HG02981 (cell line): Measurements from ENCODE around the gene PFKFB1.

Experiments used
- ATAC-seq: cut with Tn5 transposase; IDR thresholded peaks from one replicate; pipeline ENCODE4 v1.9.1; 2021; ENCODE audit warnings: mild to moderate bottlenecking, moderate library complexity; ENCODE audit not compliant: unreplicated experiment

The PFKFB1 gene

DNA sequence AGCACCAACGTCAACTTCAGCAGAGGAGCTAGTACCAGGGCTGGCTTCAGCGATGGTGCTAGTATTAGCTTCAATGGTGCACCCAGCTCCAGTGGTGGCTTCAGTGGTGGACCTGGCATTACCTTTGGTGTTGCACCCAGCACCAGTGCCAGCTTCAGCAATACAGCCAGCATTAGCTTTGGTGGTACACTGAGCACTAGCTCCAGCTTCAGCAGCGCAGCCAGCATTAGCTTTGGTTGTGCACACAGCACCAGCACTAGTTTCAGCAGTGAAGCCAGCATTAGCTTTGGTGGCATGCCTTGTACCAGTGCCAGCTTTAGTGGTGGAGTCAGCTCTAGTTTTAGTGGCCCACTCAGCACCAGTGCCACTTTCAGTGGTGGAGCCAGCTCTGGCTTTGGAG lies 65.1 kb downstream of the PFKFB1 start:
- ATAC-seq = no peak

DNA sequence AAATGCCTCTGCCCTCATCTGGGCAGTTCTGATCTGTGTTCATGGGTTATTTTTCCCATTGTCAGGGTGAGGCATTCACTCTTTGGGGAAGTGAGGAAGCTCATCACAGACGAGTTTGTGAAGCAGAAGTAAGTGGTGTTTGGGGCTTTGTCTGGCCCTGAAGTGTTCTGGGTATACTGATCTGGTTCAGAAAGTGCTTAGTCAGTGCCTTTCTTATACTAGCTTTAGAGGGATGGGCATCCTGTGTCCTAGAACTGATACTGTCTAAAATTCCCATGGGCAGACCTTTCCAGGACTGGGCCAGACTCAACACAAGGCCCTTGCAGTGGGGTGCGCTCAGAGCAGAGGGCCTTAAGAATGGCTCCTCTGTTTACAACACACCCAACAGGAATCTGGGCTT lies 67.0 kb downstream of the PFKFB1 start:
- ATAC-seq = no peak

DNA sequence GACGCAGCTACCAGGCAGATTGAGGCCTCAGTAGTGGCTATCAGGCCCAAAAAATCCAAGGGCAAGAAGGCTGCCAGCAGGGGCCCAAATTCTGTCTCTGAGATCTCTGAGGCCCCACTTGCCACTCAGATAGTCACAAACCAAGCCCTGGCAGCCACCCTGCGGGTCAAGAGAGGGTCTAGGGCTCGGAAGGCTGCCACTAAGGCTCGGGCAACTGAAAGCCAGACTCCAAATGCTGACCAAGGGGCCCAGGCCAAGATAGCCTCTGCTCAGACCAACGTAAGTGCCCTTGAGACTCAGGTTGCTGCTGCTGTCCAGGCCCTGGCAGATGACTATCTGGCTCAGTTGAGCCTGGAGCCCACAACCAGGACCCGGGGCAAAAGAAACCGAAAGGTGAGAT lies 70.6 kb downstream of the PFKFB1 start:
- no peak for ATAC-seq

DNA sequence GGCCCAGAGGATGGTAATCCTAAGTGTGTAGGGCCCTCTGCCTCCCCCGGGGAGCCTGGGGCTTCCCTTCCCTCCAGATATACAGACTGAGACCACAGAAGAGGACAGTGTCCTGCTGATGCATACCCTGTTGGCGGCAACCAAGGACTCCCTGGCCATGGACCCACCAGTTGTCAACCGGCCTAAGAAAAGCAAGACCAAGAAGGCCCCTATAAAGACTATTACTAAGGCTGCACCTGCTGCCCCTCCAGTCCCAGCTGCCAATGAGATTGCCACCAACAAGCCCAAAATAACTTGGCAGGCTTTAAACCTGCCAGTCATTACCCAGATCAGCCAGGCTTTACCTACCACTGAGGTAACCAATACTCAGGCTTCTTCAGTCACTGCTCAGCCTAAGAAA lies 71.4 kb downstream of the PFKFB1 start:
- ATAC-seq = no peak

DNA sequence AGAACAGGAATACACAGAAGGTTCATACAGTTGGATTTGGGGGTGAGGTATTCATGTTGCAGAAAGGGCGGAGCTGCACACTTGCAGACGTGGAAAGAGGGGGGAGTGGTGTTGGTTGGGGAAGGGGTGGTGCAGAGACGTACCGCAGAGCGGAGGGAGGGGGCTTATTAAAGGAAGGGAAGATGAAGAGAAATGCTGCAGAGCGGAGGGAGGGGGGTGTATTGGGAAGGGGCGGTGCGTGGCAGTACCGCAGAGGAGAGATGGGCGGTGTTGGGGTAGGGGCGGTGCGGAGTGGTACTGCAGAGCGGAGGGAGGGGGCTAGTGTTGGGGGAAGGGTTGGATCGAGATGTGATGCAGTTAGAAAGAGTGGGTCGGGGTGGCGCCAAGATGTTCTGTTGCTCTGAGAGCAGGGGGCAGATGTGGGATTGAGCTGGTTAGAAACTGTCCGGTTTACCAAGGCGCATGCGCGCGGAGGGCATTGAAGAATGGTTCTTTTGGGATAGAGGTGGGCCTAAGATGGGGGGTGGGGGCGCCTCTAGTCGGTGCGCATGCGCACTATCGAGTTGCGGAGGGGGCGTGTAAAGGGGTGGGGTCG lies 72.5 kb downstream of the PFKFB1 start:
- no peak for ATAC-seq

DNA sequence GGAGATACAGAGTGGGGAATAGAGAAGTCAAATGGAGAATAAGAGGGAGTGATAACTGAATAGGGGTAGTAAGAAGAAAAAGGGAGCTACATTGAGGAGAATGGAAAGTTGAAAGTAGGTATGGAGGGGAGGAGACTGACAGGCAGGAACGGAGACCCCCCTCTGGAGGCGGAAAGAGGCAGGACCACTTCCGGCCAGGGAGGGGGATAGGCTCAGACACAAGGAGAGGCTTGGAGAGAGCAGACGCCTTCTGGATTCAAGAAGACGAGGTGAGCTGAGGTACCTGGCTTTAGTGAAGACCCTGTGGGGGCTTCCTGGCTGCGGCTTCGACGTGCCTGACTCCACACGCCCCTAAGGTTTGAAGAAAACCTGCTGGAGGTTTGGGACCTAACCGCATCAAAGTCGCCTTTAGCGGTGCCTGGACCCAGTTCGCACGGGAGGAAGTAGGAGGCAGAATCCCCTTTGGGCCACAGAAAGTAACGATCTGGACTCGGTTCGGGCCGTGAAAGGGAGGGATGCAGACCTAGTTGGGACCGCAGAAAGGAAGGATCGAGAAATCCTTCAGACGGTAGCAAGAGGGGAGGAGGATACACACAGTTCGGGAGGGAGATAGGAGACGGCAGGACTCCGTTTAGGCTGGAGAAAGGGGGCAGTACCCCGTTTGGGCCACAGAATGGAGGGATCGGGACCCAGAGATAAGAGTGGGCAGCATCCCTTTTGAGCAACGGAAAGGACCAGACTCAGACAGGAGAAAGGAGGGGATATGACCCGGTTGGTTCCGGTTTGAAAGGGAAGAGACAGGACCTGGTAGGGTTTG lies 73.2 kb downstream of the PFKFB1 start, which contains the start of gene TRO:
TRO (plus strand) TSS at position 215 of the 817 bp plus-strand sequence. CDS start 1,423 bp downstream, outside the sequence.
- ATAC-seq = no peak

DNA sequence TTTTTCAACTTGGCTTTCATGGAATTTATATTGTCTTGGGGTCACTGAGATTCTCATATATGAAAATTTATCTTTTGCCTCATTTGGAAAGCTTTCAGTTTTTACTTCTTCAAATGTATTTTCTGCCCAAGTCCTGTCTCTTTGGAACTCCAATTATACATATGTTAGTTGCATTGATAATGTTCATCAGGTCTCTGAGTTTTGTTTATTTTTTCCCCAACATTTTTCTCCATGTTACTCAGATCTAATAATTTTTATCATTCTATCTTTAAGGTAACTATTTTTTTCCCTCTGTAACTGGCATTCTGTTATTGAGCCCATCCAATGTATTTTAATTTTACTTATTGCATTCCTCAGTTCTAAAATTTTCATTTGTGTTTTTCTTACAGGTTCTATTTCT lies 84.0 kb downstream of the PFKFB1 start:
- no peak for ATAC-seq

DNA sequence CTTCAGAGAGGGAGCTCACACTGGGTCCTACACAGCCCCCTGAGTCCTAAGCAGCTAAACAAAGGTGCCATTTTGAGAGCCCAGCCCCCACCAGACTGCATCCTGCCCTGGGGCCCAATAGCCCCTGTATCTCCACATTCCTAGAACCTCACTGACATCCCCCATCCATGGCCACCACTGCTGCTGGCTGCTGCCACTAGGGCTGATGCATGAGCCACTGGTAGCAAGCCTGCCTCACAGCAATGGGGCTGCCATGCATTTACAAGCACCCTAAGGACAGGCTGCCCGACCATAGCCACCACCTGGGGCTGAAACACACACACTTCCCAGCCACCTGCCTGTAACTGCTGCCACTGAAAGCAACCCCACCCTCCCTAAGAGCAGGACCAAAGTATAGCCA lies 99.8 kb downstream of the PFKFB1 start:
- no peak for ATAC-seq

DNA sequence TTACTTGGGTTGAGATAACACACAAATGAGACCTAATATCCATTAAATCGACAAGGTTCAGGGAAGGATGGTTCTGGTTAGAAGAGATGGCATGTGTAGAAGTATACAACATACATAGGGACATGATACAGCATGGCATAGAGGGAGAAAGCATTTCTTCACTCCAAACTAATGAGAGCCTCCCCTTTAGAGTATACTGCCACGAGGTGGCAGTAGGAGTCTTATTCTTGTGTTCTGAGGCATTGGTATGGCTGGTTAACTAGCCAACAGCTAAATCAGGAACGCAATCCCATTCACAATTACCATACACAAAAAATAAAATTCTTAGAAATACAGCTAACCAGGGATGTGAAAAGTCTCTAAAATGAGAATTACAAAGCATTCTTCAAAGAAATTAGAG lies 102.4 kb downstream of the PFKFB1 start:
- ATAC-seq = no peak

DNA sequence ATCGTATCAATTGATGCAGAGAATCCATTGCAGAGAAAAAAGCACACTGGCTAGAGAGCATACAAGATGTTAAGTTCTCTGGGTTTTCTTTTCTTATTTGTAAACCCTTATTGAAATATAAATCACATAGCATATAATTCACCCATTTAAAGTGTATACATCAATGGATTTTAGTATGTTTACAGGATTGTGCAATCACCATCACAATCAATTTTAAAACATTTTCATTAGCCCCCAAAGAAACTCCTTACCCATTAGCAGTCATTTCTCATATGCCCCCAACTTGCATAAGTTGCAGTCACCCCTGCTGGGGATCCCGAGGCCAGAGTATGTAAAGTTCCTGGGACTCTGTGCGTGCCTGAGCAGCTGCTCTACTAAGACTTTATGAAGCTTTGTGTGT lies 108.2 kb downstream of the PFKFB1 start:
- no peak for ATAC-seq
